ENCODE measurements around the gene HDAC4.

DNA sequence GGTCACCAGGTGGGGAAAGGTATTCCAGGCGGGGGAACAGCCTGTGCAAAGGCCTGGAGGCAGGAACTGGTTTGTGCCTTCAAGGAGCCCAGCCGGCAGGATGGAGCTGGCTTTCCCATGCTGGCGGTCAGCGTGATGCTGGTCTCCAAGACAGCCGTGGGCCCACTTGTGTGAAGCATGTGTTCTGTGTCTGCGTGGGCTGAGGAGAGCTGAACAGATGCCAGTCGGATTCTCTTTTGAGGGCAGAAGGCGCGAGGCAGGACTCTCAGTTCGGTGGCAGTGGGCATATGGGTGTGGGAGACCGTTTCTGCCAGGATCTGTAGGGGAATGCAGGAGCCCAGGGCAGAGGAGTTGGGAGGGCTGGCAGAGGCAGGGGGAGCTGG is 361.4 kb downstream of the HDAC4 start:
- TF ChIP-seq, protein P1, sequence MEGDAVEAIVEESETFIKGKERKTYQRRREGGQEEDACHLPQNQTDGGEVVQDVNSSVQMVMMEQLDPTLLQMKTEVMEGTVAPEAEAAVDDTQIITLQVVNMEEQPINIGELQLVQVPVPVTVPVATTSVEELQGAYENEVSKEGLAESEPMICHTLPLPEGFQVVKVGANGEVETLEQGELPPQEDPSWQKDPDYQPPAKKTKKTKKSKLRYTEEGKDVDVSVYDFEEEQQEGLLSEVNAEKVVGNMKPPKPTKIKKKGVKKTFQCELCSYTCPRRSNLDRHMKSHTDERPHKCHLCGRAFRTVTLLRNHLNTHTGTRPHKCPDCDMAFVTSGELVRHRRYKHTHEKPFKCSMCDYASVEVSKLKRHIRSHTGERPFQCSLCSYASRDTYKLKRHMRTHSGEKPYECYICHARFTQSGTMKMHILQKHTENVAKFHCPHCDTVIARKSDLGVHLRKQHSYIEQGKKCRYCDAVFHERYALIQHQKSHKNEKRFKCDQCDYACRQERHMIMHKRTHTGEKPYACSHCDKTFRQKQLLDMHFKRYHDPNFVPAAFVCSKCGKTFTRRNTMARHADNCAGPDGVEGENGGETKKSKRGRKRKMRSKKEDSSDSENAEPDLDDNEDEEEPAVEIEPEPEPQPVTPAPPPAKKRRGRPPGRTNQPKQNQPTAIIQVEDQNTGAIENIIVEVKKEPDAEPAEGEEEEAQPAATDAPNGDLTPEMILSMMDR (IDR thresholded peaks at IDR 0.05): no peak
- no peak for TF ChIP-seq EP300 (IDR thresholded peaks at IDR 0.05)
